Activated CD4-positive, alpha-beta T cell treated with anti-CD3 and anti-CD28 coated beads, Interleukin-2, amount 50 U/mL, for 16 hours (primary cell): ENCODE data around the gene GRM8.

Experiments
- DNase-seq: peaks from one replicate; pipeline ENCODE4 v3.0.0-alpha.2; 2020

The GRM8 gene

DNA sequence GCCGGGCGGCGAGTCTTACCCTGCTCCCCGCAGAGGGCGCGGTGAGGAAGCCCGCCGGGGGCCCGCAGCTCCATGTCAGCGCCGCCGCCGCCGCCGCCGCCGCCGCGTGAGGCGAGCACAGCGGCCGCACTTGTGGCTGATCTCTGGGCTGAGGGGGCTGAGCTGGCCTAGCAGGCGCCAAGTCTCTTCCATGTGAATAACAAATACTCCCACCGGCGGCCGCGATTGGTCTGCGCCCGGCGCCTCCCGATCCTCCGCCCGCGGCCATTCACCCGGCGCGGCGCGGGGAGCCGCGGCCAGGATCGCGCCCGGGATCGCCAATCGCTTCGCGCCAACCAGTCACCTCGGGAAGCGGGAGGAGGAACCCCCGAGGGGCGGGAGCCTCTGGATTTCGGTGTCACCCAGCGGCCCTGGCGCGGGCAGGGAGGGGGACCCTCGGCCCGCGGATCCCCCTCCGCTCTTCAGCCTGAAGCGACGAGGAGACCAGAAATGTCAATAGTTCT, at the start of gene GRM8:
GRM8 (minus strand) TSS at position 164 of the 503 bp plus-strand sequence.
- no peak for DNase-seq

DNA sequence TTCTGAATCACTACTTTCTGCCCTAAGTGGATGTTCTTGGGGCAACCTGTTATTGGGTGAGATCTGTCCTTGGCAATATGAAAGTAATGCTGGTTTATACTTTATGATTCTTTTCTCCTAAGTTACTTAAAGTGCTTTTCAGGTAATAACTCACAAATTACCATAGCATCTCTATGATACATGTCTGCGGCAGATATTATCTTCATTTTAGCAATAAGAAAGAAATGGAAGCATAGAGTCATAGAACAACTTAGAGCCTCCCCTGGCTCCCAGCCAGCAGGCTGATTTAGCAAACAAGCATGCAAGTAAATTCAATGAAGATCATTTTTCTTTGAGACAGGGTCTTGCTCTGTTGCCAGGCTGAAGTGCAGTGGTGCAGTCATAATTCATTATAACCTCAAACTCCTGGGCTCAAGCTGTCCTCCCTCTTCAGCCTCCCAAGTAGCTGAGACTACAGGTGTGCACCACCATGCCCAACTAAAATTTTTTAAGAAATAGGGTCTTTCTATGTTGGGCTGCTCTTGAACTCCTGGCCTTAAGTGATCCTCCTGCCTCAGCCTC, 38.1 kb upstream of the GRM8 start:
- DNase-seq, result no peak

DNA sequence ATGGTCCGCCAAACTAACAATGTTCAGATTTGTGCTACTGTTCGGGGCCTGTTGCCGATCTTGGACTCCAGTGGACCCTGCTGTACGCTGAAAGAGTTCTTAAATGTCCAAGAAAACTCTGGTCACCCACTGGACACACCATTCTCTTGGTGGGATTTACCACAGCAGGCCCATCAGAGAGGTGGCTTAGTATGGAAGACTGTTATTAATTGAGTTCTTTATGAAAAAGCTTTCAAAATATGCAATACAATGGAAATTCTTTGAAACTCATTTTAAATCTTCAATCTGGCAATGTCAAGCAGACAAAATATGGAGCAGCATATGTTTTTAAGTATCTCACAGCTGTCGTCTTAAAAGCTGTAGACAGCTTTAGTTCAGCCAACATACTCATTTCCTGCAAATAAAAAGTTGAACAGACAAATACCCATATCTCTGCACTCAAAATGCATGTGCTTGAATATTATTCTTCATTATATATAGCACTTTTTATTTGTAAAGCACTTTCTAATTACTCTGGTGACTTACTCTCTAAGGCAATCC, 37.4 kb upstream of the GRM8 start:
- no peak for DNase-seq

DNA sequence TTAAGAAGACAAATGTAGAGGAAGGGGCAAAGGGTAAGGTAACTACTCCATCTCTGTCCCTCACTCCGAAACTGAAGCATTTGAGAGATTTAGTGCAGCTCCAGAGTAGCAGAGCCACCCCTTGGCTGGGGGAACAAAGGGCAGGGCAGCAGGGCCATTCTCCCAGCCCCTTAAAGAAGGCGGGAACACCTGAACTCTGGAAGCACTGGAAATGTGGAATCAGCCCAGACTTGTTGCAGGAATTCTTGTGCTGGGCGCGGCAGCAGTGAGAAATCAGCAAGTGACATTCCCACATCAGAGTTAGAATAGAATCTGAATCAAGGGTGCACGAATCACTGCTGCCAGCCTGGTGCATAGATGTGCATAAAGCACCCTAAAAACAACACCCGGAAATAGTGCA, 34.4 kb upstream of the GRM8 start:
- DNase-seq, result no peak

DNA sequence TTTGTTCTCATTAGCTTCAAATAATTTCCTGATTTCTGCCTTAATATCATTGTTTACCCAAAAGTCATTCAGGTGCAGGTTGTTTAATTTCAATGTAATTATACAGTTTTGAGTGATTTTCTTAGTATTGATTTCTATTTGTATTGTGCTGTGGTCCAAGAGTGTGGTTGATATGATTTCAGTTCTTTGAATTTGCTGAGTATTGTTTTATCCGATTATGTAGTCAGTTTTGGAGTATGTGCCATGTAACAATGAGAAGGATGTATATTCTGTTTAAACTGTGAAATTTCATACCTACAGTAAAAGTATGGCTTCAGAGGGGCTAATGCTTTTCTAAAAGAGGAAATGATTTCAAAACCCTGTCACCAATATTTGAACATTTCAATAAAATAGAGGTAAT, 17.4 kb upstream of the GRM8 start:
- no peak for DNase-seq

DNA sequence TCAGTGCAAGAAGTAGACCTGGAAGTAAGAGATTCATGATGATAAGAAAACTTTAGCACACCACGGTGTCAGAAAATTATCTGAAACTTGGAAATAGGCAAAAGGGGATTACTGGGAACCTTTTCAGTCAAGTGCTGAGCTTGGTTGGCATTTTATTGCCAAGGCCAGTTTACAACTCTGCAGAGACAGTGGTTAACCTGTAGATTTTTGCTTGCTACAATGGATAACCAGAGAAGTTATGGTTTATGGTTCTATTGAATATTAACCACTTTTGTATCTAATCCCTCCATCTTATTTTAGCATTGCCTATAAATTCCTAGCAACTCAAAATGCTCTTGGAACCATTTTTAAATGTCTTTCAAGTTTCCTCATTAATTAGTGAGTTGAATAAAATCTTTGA, 13.3 kb upstream of the GRM8 start:
- no peak for DNase-seq

DNA sequence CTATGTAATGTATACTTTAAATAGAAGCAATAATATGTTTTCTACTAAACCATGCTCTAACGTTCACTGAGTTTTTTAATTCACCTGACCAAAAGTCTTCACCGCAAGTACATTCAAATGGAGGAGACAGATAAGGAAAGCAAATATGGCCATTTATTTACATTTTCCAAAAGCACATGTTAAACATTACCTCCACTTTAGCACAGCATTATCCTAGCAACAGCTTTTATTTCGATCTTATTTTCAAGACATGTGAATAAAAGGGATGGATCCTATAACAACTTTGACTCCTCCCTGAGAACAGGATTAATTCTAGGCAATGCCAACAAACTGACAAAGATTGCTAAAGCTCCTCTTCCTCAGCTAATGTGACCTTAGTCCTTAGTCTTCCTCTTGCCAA, 11.5 kb upstream of the GRM8 start:
- no peak for DNase-seq

DNA sequence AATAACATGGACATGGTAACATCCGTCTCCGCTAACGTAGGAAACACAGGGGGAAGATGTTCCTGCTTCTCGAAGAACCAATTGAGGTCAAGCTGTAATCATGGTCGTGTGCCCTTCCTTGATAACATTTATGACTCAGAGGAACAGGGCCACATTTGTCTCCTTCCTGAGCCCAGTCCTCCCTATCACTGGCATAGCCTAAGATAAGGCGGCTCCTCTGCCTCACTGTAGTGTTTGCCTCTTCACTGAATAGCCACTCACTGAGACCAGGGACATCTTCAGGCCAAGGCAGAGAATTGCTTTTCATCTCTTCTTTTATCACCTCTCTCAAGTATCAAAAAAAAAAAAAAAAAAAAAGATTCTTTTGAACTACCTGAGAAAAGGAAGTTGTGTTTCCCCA, 5.4 kb upstream of the GRM8 start:
- no peak for DNase-seq

DNA sequence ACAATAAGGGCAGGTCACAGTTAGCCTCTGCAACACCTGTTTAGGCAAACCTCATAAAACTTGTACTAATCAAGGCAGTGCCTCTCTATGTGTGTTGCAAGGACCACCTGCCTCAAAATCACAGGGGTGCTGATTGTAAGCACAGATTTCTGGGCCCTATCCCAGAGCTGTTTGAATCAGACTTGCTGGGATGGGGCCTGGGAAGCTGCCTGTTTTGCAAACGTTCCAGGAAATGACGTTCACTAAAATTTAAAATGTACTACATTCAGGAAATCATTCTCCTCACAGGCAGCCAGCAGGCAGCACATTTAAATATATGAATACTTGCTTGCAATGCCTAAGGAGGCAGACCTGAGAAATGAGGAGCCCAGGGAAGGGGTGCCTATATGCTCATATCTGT, 4.3 kb upstream of the GRM8 start:
- no peak for DNase-seq

DNA sequence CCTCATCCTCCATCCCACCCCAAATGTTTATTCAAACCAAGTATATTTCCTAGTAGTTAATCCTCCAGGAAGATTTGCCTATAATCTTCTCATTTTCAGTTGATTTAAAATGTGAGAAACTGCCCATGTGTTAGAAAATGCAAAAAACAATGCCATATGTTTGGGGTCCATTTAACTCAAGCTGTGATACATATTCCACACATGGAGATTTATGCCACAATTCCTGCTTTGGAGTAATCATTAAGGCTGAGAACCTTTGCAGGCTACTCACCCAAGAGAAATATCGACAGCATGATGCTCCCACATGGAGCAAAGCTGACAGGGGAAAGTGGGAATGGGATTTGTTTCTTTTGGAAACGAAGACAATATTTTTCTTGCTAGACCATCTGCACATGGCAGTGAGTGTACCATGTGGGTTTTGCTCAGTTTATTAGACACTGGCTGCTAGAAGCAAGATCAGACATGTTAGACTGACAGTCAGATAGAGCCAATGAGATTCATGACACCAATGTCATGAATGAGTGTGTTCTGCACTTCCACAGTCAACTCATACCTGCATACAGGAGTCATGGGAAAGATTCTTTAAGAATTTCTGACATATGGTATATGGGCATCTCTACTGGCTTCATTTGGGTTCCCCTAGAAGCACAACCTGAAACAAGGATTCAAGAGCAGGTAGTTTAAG, 3.4 kb upstream of the GRM8 start:
- no peak for DNase-seq

DNA sequence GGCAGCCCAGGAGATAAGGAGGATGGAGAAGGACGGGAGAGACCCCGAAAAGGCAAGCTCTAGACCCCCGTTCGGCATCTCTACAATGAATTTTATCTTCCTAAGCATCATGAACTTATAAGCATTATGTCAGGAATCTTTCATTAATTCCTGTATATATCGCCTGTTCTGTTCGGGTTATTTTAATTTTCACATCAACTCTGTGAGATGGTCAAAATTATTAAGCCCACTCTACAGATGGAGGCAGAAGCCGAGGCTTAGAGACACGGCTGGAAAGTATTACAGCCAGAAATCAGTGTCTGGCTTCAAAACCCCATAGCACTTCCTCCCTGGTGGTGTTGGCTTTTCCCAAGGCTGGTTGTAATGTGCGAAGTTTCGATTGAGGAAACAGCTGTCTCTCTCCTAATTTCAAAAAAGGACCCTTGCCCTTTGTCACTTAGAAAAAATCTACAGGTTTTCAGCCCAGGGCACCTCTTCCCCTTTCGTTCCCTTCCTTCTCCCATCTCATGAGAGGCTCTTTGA, 1.5 kb upstream of the GRM8 start:
- DNase-seq, result no peak

DNA sequence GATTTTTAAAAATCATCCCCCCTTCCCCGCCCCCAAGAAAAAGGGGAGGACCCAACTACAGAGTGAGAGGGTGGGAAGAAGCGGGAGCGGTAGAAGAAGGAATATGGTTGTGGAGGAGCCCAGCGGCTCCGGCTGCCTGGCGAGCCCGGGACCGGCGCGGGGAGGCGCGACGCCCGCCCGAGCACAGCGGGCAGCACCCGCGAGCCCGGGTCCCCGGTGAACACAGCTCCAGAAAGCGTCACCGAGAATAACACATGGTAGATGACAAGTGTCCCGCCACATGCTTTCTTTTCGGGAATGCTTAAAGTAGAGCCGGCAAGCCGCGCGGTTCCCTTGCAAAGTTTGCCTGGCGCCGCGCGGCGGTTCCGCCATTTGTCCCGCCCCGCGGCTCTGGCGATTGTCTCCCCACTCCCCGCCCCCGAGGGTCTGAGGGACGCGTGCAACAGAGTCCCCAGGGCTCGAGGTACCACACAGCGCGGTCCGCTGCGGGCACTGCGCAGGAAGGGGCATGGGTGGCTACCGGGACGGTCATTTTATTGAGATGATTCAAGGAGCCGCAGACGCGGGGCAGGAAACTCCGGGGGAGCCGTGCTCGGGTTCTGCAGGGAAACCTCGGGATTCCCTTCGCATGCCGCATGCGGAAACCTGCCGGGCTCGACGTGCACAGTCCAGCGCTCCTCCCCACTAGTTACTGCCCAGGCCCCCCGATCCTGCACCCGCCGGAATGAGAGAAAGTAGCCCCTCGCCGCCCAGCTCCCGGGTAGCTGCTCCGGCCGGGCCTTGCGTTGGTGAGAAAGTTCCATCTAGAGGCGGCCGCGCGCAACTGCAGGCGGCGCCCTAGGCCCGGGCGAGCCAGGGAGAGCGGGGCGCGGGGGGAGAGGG, 781 bp upstream of the GRM8 start:
- peak; percentile 48 for DNase-seq

DNA sequence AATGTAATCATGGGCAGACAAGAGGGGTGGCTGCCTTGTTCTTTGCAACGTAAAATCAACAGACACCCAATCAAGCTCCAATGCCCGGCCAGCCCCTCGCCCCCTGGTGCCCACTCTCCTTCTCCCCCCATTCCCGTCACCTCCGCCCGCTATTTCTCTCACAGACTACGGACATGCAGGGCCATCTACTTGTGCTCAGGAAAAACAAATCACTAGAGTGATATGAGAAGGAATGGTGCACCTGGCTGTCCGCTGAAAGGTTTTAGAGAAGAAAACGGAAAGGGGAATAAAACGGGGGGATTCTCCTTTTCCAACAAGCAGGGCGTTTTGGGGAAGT, 396 bp downstream of the GRM8 start:
- DNase-seq, result no peak

DNA sequence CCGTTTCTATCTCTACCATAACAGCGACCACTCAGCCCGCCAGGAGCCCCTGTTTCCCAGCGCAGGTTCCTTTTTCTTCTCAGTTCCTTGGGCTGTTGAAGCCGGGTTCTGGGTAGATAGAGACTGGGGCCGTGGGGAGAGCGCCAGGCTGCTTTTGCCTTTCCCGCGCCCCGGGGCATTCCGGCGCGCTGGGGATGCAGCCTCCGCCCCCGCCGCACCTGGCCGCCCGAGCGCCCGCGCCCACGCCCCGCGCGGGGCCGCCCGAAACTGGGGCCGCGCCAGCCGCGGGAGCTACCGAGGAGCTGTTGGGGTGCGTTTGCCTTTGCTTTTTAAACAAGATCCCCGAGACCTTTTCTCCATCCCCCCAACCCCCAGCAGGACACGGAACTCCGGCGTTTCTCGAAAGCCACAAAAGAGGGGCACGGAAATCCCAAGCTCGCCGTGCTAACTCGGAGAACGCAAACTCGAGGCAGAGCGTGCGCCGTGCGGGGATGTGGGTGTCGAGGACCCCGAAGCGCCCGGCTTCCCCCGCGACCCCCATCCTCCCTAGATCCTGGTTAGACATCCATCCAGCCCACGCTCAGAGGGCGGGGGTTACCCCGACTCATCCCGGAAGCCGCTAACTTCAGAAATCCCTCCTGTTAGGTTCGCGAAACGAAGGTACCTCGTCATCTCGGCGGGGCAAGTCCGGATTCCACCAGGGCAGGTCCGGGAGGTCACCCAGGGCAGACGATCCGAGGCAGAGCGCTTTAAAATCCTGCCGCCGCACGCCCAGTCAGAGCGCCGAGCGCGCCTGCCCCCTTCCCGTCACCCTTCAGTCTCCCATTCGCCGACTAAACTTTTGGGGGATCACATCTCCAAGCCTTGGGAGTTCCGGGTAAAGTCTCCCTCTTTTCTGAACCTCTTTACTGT, 1.0 kb downstream of the GRM8 start:
- DNase-seq, result no peak

DNA sequence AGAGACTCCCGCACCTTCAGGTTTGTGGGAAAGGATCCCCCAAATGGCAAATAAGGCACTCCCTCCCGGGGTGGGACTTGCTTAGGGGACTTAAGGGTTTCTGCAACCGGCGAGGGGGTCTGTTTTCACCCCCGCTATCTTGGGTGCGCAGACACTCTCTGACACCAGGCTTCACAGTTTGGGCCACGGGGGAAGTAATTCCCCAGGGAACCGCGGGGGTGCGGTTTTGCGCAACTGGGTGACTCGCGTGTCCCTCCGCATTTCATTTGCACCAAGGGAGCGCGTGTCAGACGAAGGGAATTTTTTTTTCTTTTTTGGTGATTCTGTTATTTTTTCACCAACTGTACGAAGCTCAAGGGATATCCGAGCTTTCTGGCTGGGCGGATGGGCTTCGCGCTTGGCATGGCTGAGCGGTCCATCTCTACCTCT, 1.7 kb downstream of the GRM8 start:
- DNase-seq, result no peak

DNA sequence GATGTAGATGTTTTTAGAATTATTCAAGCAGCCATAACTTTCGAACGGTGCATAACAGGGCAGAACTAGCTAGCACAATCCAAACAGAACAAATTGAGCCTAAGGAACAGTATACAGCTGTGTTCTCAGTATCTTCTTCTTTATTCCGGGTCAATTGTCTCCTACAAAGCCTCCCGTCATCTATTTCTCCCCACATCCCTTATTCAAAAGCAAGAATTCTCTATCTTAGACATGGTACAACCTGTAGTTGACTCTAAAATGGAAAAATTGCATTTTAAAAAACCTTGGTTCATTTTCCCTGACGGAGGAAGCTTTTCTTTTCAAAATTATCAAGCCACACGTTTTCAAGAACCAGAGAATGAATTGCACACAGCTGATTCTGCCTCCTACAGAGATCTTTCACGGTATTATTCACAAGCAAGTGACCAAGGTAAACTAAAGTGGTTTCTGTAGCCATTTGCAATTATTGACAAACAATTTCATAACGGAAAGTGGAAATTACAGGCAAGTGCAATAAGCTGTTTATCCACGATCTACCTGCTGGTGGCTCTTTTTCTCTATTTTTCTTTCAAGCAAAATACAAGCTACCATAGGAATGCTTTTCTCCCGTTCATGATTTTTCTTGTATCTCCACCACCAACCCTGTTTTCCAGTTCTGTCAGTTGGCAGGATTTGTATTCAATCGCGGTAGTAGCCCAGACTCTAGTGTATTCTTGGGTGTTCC, 2.3 kb downstream of the GRM8 start:
- DNase-seq, result no peak

DNA sequence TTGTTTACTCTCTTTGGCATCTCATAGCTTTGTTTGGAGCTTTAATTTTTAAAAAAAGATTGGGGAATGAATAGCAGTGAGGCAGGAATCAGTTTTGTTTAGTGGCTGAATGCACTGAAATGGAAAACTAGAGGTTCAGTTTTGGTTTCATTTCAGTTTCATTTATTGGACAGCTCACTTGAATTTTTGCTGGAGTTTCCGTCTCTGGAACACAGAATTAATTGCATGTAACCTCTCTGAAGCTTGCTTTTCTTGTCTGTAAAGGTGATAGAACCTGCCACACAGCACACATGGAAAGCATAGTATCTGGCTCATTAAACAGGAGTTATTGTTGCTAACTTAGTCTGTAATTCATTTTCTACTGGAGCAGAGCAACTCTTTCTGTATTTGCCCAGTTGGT, 7.1 kb downstream of the GRM8 start:
- no peak for DNase-seq

DNA sequence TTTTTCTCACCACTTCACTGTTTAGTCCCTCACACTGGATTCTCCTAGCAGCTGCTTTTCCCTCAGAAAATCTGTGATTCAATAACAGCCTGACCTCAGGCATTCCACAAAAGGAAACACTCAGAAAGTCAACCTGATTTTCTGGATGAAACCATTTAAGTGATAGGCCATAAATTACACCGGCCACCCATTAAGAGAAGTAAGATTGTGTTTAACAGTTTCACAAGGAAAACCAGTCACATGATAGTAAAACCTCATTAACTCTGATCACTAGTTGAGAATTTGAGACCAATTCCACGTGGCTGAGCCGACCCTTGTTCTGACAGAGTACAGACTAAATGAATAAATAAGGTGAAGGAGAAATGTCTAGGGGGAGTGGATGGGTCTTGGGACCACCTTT, 7.7 kb downstream of the GRM8 start:
- DNase-seq, result no peak

DNA sequence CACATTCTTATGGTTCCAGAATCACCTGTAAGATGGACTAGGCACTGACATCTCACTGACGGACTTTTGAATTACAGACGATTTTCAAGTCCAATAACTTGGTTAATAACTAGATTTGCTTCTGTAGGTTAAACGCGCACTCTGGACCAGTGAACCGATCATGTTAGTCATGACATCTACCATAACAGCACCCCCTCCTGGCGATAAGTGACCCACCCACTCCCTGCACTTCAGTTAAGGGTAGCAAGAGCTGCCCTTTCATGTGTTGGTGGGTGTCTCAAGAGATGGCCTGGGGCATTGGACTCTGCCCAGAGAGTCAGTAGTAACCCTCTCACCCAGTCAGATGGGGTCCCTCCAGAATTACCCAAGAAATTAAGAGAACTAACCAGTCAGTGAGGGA, 12.9 kb downstream of the GRM8 start:
- peak; percentile 6 for DNase-seq

DNA sequence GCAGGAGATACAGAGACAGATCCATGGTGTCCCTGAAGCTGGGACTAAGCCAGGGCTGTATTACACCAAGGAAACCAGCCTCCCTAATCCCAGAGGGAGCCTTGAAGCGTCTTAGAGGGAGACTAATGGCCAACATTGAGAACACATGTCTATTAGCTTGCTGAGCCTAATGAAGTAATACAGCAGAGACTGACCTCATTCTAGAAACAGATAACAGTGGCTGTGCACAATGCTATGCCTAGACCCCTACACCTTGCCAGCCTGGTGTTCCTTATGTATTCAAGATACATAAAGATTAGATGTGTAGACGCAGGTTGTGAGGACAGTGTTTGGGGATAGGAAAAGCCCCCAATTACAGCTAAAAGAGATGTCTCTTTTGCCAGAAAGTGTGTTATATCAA, 19.1 kb downstream of the GRM8 start:
- DNase-seq, result no peak

DNA sequence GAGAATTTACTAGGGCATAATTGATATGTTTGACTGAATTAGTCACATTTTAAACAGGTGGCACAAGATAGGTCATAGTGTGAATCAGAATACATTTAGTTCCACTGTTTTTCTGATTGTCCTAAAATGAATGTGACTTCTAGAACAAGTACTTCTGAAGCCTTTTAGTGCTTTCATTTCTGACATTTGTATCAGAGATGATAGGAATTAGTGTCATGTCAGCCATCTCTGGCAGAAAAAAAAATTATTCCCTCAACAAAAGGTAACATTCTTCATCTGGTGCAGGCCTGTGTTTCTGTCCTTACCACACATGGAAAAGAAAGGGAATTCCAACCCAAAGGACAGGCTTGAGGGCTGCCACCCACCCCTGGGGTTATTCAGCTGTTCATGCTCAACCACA, 21.3 kb downstream of the GRM8 start:
- no peak for DNase-seq
